ENCODE measurements around the gene NPIPA8.
"Not testable (repeated sequence)": the region's sequence is repeated elsewhere in the genome, so short reads cannot be mapped to it uniquely, and the experiment has no call there.

Gene NPIPA8

DNA sequence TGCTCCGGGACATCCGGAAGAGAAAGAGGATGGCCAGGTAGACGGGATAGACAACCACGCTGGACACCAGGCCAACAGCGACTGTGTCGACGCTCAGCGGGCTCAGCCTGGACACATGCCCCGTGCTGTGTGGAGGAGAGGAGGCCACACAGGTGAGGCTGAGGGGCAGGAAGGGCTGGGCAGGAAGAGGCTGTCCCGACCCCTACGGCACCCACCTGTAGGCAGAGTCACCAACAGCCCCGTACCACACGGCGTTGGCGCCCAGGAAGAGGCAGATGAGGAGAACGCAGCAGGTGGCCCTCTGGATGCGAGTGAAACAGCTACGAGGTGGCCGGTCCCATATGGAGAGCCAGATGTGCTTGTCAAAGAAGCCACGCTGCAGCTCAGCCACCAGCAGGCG lies at the start of gene NPIPA8:
Gene NPIPA8, minus strand, starts transcription at position 101 of the 400 bp plus-strand sequence. CDS start 4,074 bp downstream, outside the sequence.
- DNase-seq (ENCODE audit: low read depth in 2 of 2, low spot score in 1 of 2), result not testable (repeated sequence)

DNA sequence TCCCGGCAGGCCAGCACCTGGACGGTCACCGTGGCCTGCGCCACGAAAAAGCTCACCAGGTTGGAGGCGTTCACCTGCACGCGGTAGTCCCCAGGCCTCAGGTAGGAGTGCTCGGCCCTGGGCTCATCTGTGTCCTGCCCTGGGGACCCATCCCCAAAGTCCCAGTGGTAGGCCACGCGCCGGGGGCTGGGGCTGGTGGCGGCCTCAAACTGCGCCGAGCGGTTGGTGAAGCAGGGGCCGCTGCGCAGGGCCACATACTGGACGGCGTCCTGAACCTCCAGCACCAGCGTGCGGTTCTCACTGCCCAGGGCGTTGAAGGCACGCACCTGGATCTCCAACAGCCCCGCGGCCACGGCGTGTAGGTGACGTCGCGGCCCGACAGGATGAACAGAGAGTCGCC lies 48.7 kb upstream of the NPIPA8 start:
- DNase-seq (ENCODE audit: low read depth in 2 of 2, low spot score in 1 of 2), result not testable (repeated sequence)

DNA sequence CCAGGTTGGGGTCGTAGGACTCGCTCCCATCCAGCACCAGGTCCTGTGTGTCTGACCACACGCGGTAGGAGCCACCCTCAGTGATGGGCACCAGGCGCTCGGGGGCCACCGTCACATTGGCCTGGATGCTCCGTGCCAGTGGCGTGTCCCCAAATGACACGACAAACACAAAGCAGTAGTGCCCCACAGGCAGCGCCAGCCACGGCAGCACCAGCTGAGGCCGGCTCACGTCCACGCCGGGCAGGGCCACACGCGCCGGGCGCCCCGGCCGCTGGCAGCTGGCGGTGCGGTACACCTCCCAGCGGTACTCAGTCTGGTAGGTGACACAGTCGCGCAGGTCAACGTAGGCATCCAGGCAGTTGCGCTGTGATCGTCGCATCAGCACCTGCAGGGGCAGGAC lies 48.3 kb upstream of the NPIPA8 start:
- not testable (repeated sequence) for DNase-seq (ENCODE audit: low read depth in 2 of 2, low spot score in 1 of 2)

DNA sequence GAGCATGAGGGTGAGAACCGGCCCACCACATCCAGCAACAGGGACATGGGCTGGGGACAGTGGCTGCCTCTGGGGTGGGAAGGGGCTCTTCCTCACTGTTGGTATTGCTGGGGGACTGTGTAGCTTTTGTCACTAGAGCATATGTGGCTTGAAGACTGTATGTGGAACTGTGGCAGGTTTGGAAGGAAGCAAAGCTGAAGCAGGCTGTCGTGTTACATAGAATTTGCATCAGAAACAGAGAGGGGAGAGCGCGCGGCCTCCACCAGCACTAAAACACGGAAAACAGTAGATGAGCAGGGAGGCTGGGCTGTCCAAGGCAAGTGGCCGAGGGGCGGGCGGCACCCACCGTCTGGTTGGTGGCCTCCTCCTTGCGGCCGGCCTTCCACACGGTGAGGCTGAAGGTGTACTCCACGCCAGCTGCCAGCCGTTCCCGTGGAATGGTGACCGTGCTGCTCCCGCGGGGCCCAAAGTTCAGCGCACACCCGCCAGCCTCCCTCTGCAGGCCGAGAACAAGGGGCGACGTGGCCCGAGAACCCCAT lies 47.6 kb upstream of the NPIPA8 start:
- DNase-seq (ENCODE audit: low read depth in 2 of 2, low spot score in 1 of 2), result not testable (repeated sequence)

- not testable (repeated sequence) for DNase-seq (ENCODE audit: low read depth in 2 of 2, low spot score in 1 of 2)
Observed at GRCh38 chr16:18382696-18383095, 46.2 kb upstream of the NPIPA8 start.

DNA sequence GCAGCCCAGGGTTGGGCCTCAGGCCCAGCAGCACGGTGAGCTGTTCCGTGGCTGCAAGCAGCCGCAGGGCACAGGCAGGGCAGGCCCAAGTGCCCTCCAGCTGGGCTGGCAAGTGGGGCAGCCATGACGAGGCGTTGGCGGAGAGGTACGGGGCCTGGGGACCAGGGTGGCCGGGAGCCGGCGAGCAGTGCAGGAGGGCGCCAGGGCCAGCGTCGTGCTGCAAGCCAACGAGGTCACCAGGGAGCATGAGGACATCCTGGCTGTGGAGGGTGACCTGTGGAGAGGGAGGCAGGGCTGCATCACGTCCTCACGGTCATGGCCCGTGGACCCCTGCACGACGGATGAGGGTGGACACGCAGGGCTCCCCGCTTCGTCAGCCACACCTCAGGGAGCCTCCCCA lies 11.2 kb upstream of the NPIPA8 start:
- not testable (repeated sequence) for DNase-seq (ENCODE audit: low read depth in 2 of 2, low spot score in 1 of 2)

DNA sequence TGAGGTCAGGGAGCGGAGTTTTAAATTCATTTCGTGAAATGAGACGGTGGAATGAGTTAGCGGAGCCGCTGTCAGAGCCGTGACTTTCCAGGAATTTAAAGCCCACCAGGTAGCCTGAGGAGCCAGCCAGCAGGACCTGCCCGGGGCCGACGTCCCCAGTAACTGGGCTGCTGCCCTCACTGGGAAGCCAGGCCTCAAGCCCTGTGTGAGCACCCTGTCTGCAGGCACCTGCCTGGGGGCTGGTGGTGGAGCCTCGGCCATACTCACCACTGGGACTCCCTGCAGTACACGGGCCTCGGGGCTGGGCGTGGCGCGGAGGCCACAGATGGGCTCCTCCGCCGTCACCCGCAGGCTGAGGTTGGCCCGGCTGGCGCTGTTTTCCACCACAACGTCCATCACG lies 10.5 kb upstream of the NPIPA8 start:
- DNase-seq (ENCODE audit: low read depth in 2 of 2, low spot score in 1 of 2), result not testable (repeated sequence)

DNA sequence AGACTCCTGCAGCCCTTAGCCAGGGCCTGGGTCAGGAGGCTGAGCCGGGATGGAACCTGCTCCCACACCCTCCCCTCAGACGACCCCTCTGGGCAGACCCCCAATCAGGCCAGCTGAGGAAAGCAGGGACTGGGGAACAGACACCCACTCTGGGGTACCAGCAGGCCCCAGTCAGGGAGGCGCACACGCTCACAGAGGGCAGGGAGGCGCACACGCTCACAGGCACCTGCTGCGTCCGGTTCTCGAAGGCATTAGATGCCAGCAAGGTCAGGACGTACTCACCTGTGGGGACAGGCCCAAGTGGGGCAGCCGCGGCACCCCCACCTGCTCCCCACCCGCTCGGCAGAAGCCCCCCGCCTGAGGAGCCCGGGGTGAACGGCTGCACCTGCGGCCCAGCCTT lies 8.1 kb upstream of the NPIPA8 start:
- DNase-seq (ENCODE audit: low read depth in 2 of 2, low spot score in 1 of 2), result not testable (repeated sequence)

DNA sequence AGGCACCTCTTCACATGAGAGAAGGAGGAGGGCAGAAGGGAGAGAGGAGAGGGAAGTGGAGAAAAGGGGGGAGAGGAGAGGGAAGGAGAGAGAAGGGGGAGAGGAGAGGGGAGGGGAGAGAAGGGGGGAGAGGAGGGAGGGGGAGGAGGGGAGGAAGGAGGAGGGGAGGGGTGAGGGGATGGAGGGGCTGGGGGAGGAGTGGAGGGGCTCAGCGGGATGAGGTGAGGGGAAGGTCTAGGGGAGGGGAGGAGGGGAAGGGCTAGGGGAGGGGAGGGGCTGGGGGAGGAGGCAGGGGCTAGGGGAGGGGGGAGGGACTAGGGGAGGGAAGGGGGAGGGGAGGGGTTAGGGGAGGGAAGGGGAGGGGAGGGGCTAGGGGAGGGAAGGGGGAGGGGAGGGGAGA lies 5.5 kb upstream of the NPIPA8 start:
- DNase-seq (ENCODE audit: low read depth in 2 of 2, low spot score in 1 of 2), result not testable (repeated sequence)

- not testable (repeated sequence) for DNase-seq (ENCODE audit: low read depth in 2 of 2, low spot score in 1 of 2)
Observed at GRCh38 chr16:18341417-18341960, 5.0 kb upstream of the NPIPA8 start.

- DNase-seq (ENCODE audit: low read depth in 2 of 2, low spot score in 1 of 2), result not testable (repeated sequence)
Observed at GRCh38 chr16:18339210-18339609, 2.7 kb upstream of the NPIPA8 start.

DNA sequence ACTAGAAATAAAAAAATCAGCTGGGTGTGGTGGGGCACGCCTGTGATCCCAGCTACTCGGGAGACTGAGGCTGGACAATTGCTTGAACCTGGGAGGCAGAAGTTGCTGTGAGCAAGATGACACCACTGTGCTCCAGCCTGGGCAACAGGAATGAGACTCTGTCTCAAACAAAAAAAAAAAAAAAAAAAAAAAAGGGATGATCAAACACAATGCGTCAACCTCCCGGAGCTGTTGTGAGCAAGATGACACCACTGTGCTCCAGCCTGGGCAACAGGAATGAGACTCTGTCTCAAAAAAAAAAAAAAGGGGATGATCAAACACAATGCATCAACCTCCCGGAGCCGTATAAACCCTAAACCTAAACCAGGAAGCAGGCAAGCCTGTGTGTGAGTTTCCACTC lies 24.7 kb downstream of the NPIPA8 start:
- not testable (repeated sequence) for DNase-seq (ENCODE audit: low read depth in 2 of 2, low spot score in 1 of 2)

GRCh38 chr16:18309159-18309558 lies 27.4 kb downstream of the NPIPA8 start:
- DNase-seq (ENCODE audit: low read depth in 2 of 2, low spot score in 1 of 2), result not testable (repeated sequence)

DNA sequence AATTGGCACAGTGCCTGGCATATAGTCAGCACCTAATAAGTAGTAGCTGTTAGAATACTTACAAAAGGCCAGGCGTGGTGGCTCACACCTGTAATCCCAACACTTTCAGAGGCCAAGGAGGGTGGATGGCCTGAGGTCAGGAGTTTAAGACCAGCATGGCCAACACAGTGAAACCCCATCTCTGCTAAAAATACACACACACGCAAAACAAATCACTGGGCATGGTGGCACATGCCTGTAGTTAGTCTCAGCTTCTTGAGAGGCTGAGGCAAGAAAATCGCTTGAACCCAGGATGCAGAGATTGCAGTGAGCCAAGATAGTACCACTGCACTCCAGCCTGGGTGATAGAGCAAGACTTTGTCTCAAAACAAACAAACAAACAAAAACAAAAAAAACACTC lies 29.3 kb downstream of the NPIPA8 start:
- DNase-seq (ENCODE audit: low read depth in 2 of 2, low spot score in 1 of 2), result not testable (repeated sequence)

DNA sequence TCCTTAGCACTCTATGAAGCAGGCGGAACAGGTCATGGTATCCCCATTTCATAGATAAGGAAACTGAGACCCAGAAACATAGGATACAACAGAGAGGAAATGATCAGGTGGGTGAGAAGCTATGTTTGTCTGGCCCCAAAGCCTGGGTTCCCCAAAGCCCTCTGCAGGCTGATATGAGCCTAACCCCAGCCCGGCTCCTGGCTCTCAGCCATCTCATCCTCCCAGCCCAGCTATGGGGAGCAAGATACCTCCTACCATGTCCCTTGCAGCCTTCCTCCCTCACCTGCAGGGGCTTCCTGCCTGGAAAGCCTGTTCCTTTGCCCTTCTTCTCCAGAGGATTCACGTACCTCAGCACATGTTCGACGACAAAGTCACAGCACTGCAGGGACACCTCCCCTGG lies 30.5 kb downstream of the NPIPA8 start:
- DNase-seq (ENCODE audit: low read depth in 2 of 2, low spot score in 1 of 2), result not testable (repeated sequence)

DNA sequence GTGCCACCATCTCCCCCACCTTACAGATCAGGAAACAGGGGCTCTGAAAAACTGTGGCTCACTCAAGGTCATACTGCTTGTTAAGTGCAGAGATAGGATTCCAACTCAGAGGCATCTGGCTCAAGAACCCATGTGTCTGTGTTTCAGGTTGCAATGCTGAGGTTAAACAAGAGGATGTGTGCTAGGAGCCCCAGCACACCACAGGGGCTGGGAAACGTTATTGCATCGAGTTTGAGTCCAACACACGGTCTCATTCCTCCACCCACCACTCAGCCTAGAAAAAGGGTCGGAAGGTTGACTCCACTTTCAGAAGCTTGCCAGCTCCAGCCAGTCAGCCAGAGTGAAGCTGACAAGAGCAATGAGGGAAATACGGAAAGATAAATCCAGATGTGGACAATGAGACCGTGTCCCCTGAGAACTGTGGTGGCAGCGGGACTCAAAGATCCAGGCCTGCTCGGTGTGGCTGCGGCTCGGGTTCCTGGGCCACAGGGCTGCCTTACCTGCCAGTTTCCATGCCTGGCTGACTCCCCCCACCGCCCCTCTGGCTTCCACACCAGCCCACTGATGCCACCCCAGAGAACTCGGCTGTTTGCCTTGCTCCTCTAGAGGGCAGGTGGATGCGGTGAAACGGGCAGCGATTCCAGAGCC lies 33.4 kb downstream of the NPIPA8 start:
- not testable (repeated sequence) for DNase-seq (ENCODE audit: low read depth in 2 of 2, low spot score in 1 of 2)

DNA sequence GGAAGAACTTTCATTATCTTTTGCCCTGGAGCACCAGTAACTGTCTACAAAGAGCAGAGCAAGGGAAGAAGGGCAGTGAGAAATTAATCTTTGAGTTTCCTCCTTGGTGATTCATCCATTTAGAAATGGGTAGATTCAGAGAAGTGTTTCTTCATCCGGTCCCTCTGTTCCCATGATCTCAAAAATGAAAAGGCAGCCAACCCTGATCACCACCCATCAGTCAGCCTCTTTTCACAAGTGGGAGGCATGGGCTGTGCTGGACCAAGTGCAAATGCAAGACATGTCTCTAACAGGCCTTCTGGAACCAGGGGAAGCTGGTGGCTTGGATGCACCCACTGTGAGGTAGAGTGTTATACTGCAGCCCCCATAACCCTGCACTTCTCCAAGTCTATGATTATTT lies 38.8 kb downstream of the NPIPA8 start:
- not testable (repeated sequence) for DNase-seq (ENCODE audit: low read depth in 2 of 2, low spot score in 1 of 2)

GRCh38 chr16:18296931-18297330 lies 39.6 kb downstream of the NPIPA8 start:
- not testable (repeated sequence) for DNase-seq (ENCODE audit: low read depth in 2 of 2, low spot score in 1 of 2)

DNA sequence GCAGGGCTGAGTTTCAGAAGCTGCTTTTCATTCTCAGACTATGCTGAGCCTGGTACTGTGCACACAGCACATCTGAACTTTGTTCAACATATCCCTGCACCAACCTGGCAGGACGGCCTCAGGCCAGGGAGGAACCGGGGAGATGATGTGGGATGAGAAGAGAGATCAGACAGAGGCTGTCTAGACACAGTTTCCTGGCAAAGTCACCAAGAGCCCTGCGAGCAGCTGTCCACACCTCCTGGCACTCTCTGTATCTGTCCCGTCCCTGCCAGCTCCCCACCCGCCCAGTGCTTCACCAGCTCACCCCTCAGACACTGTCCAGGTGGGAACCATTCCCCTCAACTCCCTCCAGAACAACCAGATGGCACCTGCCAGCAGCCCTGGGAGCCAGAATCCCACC lies 42.2 kb downstream of the NPIPA8 start:
- not testable (repeated sequence) for DNase-seq (ENCODE audit: low read depth in 2 of 2, low spot score in 1 of 2)

DNA sequence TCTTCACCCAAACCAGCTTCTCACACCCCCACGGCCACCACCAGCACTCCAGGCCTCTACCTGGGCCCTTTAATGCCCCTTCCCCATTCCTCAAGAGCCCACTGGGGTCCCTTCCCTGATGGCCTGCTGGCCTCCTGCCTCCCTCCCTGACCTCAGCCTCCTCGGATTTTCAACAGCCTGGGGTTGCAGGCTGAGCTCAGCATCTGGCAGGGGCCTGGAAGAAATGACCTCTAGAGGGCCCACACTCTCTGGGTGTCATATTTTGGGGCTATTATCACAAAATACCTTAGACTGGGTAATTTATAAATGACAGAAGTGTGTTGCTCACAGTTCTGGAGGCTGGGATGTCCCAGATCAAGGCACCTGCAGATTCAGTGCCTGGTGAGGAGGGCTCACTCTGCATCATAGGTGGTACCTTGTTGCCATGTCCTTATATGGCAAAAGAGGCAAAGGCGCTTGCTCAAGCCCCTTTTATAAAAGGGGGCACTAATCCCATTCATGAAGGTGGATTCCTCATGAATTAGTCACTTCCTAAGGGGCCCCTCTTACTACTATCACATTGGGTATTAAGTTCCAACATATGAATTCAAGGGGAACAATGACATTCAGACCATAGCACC lies 43.1 kb downstream of the NPIPA8 start:
- DNase-seq (ENCODE audit: low read depth in 2 of 2, low spot score in 1 of 2), result not testable (repeated sequence)

DNA sequence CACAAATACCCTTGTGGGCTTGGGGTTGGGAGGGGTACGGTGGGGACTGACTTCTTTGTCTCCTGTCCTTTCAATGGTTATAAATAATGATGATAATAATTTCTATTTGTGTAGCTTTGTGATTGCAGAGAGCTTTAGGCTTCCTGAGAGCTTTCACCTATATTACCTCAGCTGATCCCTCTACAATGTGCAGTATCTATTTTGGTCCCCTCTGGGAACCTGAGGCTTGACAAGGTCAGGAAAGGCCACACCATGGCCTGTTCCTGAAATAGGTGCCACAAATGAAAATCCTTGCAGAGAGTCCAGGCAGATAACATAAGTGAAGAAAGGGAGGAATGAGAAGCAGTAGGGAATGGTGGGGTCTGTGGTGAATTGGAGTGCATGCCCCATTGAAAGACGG lies 45.6 kb downstream of the NPIPA8 start:
- not testable (repeated sequence) for DNase-seq (ENCODE audit: low read depth in 2 of 2, low spot score in 1 of 2)

- not testable (repeated sequence) for DNase-seq (ENCODE audit: low read depth in 2 of 2, low spot score in 1 of 2)
Observed at GRCh38 chr16:18286342-18286741, 50.2 kb downstream of the NPIPA8 start.
